GM13977 (cell line): Measurements from ENCODE around the gene TSACC.

Experiments used
- DNase-seq: peaks from one replicate; pipeline ENCODE4 v3.0.0; 2012; ENCODE audit warnings: low spot score
- in situ Hi-C: fragments of 300-500 bp; cut with MboI; formaldehyde crosslinking; loops from one replicate; pipeline ENCODE4 v1.12.0; 2022; ENCODE audit warnings: low sequenced_read_pairs, low pct_unique_long_range_greater_than_20kb, mixed read lengths, inconsistent platforms; ENCODE audit not compliant: unreplicated experiment
- TF ChIP-seq, protein P1 (sequence below): IDR thresholded peaks from 2 replicates; pipeline ENCODE4 v1.5.1; 2012; ENCODE audit warnings: mild to moderate bottlenecking, control low read depth; ENCODE audit not compliant: insufficient read depth; ENCODE audit errors: extremely low read depth, missing control alignments

TSACC gene

DNA sequence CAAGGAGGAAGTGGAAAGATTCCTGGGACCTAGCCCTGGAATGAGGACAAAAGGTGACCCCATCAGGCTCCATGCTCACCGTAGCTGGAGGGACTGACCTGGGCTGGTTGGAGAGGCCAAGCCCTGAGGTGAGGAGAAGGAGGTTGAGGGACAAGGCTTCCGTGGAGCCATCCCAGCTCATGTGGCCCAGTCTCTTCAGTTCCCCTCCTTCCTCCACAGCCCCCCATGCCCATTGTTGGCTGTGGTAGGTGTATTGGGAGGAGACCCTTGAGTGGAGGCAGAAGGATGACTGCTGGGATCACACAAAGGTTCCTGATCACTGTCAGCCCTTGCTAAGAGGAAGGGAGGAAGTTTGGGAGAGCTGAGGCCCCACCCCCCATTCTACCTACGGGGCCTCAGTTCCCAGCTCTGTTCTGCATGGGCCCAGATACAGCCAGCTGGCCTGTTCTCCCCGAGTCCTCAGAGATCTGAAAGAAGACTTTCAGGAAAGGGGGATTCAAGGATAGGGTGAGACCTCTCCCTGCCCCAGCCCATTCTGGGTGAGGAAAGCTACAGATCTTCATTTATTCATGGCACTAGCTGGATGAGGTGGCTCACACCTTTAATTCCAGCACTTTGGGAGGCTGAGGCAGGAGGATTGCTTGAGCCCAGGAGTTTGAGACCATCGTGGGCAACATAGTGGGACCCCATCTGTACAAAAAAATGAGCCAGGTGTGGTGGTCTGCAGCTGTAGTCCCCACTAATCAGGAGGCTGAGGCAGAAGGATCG lies 48.0 kb downstream of the TSACC start:
- TF ChIP-seq, protein P1, sequence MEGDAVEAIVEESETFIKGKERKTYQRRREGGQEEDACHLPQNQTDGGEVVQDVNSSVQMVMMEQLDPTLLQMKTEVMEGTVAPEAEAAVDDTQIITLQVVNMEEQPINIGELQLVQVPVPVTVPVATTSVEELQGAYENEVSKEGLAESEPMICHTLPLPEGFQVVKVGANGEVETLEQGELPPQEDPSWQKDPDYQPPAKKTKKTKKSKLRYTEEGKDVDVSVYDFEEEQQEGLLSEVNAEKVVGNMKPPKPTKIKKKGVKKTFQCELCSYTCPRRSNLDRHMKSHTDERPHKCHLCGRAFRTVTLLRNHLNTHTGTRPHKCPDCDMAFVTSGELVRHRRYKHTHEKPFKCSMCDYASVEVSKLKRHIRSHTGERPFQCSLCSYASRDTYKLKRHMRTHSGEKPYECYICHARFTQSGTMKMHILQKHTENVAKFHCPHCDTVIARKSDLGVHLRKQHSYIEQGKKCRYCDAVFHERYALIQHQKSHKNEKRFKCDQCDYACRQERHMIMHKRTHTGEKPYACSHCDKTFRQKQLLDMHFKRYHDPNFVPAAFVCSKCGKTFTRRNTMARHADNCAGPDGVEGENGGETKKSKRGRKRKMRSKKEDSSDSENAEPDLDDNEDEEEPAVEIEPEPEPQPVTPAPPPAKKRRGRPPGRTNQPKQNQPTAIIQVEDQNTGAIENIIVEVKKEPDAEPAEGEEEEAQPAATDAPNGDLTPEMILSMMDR: no peak
- in situ Hi-C loops: loop anchor here (10.0 kb wide), 1 partner anchor 228 kb away; the partner anchor contains the start of gene HAPLN2
- no peak for DNase-seq

DNA sequence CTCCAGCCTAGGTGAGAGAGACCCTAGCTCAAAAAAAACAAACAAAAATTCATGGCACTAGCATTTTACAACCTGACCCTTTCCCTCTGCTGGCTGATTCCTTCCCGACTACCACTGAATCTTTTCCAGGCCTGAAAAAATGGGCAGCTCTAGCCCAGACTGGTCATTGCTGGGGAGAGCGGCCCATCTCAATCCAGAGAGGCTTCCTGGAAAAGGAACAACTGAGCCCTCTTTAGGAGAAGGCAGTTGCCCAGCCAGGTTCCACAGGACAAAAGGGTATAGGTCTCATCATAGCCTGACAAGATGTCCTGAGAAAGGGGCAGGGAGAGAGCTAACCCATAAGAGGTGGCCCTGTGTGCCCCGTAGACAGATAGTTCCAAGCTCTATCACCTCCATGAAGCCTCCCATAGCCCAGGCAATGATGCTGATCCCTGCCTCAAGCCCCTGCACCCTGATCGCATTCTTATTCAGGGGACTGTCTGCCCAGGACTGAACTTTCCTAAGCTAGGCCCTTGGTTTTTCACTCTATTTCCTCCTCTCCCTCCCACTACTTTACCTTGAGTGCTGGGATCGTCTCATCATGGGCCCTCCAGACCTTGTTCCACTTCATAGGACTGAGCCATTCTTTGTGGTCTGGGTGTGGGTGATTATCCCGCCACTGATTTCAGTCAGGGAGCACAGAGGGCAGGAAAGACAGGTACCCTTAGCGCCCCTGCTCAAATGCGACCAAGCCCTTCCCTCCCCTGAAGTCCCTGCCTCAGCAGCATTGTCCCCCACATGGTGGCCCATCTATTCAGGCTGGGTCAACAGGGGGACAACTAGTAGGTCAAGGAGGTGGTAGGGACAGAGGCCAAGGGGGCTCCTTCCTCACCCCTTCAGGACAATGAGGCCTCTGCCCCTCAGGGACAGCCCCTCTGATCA lies 48.9 kb downstream of the TSACC start:
- in situ Hi-C loops: loop anchor here (10.0 kb wide), 1 partner anchor 228 kb away; the partner anchor contains the start of gene HAPLN2
- DNase-seq: no peak
- TF ChIP-seq, protein P1: no peak

DNA sequence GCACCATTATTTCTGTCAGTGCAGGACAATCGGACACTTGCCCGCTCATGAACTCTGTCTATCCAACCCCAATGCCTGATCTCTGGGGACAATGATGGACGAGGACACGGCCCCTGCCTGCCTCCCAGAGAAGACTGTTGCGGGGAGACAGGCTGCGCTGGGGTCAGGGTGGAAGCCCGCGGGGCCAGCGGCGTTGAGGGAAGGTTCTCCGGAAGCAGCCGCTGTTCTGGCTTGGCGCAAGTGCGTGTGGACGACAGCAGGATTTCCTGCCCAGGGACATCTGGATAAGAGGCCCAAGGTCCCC lies 49.5 kb downstream of the TSACC start:
- TF ChIP-seq, protein P1: no peak
- DNase-seq: no peak
- in situ Hi-C loops: loop anchor here (10.0 kb wide), 1 partner anchor 227 kb away; the partner anchor contains the start of gene HAPLN2

DNA sequence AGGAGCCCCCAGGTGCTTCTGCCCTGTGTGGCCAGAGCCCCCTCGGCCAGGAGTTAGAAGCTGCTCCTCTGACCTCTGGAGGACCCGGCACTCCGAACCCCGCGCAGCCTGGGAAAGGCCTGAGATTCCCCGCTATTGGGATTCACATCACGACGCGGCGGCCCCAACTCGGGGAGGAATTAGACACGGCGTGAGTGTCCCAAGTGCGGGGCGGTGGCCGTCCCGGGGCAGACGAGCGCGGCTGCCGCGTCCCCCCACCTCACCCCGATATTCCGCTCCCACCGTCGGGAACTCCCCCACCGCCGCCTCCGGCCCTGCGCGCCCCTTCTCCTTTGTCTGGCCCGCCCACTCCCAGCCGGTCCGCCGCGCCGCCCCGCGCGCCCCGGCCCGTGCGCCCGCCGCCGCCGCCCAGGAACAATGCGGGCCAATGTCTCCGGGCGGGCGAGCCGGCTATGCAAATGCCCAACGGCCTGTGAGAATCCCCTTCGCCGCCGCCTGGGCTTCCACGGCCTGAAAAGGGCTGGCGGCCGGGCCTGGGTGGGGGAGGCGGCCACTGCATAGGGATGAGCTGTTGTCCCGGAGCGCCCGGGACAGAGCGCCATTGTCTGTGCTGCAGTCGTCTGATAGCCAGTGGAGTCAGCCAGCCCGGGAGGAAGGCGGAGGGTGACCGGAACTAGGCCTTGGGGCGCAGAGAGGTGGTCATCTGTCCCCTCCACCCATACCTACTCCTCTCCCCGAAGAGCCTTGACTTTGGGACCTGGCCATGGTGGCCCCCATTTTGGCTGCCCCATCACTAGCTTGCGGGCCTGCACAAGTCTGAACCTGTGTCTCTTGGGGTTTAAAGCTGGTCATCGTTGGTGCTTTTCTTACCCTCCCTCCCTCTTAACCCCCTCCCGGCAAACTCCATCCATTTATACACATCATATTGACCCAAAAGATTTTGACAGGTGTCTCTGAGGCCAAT lies 50.1 kb downstream of the TSACC start:
- in situ Hi-C loops: loop anchor here (10.0 kb wide), 1 partner anchor 226 kb away; the partner anchor contains the start of gene HAPLN2
- TF ChIP-seq, protein P1: no peak
- peak; percentile 70 for DNase-seq

DNA sequence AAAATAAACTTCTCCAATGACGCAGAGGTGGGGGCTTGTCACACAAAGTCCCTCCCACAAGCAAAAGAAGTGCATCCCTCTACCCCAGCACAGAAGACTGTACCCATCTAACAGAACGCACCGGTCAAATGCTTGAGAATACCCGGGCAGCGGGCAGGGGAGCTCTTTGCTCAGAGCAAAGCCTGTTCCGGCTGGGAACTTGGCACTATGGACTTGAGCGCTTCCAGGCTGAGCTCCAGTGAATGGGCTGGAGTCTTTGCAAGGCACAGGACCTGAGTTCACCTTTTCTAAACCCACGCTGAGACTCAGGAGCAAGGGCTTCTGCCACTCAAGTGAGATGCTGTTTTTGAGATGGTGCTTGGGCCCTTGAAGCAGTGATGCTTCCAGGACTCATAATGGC lies 51.0 kb downstream of the TSACC start:
- in situ Hi-C loops: loop anchor here (10.0 kb wide), 1 partner anchor 225 kb away; the partner anchor contains the start of gene HAPLN2
- no peak for DNase-seq
- TF ChIP-seq, protein P1: no peak
